Ascending aorta (tissue), 2 donors: ENCODE measurements around the gene DDX3X. TPM values are rescaled to one million over a fixed set of nuclear protein-coding genes. Genes with fewer than 3 reads are reported as not detected.
"Not testable (repeated sequence)": the region's sequence is repeated elsewhere in the genome, so short reads cannot be mapped to it uniquely, and the experiment has no call there.

ENCODE experiments used
- DNase-seq, 2 donors: peaks; one replicate each; pipeline ENCODE4 v3.0.0-alpha.2; 2019; ENCODE audit warnings: low spot score in 2 of 2
- H3K27ac ChIP-seq, 2 donors: fragments of 200-600 bp; sonication (generic); one replicate each; pipeline ENCODE4 v1.5.1; 2016 to 2017; ENCODE audit warnings: mild to moderate bottlenecking in 1 of 2
- H3K27me3 ChIP-seq: fragments of 200-600 bp; sonication (generic); one replicate; pipeline ENCODE4 v1.5.1; 2017
- H3K36me3 ChIP-seq, 2 donors: fragments of 200-600 bp; sonication (generic); one replicate each; pipeline ENCODE4 v1.5.1; 2016
- H3K4me1 ChIP-seq, 2 donors: fragments of 200-600 bp; sonication (generic); one replicate each; pipeline ENCODE4 v1.5.1; 2016 to 2017; ENCODE audit warnings: mild to moderate bottlenecking in 1 of 2
- H3K4me3 ChIP-seq, 2 donors: fragments of 200-600 bp; sonication (generic); one replicate each; pipeline ENCODE4 v1.5.1; 2016 to 2017; ENCODE audit warnings: mild to moderate bottlenecking in 1 of 2
- H3K9me3 ChIP-seq, 2 donors: fragments of 200-600 bp; sonication (generic); one replicate each; pipeline ENCODE4 v1.5.1; 2016
- intact Hi-C: fragments of 100-400 bp; cut with DNase I; formaldehyde crosslinking; loops from one replicate; pipeline ENCODE4 v1.15.1; 2023
- total RNA-seq: library from RNA; depleted of rRNA; stranded (reverse); fragments of >200 nt; gene quantifications from one replicate; pipeline ENCODE4 v1.1.0, GENCODE V29; 2016
- TF ChIP-seq, protein P1 (sequence below), 3 experiments: fragments of 200-600 bp in 2 of 3; fragments of 450-650 bp in 1 of 3; sonication (generic) in 2 of 3; IDR thresholded peaks; one replicate each; pipeline ENCODE4 v1.5.1; 2016 to 2019; ENCODE audit warnings: antibody characterized with exemption in 3 of 3, mild to moderate bottlenecking in 1 of 3, moderate library complexity in 1 of 3

Gene DDX3X
- total RNA-seq, 1 donor from 2014 or later = 89.3 TPM

DNA sequence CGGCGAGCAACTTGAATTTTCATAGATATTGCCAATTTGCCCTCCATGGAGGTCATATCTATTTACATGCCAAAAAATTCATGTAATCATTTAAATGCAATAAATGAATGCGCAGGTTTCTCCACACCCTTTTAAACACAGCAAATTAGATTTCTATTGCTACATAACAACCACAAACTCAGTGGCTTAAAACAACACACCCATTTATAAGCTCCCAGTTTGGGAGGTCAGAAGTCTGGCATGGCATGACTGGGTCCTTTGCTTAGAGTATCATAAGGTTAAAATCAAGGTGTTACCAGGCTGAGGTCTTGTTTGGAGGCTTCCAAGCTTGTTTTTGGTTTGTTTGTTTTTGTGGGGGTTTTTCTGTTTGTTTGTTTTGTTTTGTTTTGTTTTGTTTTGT lies 63.3 kb downstream of the DDX3X start:
- peaks cover 0 to 8% of the 10 kb centered on the region in 2 donors for H3K9me3 ChIP-seq
- no peaks in the 10 kb centered on the region for H3K36me3 ChIP-seq
- no peaks in the 10 kb centered on the region for H3K27me3 ChIP-seq
- TF ChIP-seq, protein P1, sequence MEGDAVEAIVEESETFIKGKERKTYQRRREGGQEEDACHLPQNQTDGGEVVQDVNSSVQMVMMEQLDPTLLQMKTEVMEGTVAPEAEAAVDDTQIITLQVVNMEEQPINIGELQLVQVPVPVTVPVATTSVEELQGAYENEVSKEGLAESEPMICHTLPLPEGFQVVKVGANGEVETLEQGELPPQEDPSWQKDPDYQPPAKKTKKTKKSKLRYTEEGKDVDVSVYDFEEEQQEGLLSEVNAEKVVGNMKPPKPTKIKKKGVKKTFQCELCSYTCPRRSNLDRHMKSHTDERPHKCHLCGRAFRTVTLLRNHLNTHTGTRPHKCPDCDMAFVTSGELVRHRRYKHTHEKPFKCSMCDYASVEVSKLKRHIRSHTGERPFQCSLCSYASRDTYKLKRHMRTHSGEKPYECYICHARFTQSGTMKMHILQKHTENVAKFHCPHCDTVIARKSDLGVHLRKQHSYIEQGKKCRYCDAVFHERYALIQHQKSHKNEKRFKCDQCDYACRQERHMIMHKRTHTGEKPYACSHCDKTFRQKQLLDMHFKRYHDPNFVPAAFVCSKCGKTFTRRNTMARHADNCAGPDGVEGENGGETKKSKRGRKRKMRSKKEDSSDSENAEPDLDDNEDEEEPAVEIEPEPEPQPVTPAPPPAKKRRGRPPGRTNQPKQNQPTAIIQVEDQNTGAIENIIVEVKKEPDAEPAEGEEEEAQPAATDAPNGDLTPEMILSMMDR (IDR thresholded peaks at IDR 0.05) = no peak
- no peak for DNase-seq
- H3K4me3 ChIP-seq = no peak overlapping the region
- intact Hi-C loops = no loop called here
- H3K4me1 ChIP-seq = no peaks in the 10 kb centered on the region
- no peak overlapping the region for H3K27ac ChIP-seq

DNA sequence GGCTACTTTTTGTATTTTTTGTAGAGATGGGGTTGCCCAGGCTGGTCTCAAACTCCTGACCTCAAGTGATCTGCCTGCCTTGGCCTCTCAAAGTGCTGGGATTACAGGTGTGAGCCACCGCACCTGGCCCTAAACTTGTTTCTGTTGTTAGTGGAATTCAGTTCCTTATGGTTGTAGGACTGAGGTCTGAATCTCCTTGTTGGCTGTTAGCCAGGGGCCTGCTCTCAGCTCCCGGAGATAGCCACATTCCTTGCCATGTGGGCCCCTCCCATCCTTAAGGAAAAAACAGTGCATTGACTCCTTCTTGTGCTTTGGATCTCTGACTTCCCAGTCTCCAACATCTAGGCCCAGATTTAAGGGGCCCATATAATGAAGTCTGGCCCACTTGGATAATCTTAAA lies 63.8 kb downstream of the DDX3X start:
- no peak overlapping the region for H3K27ac ChIP-seq
- H3K4me3 ChIP-seq = no peak overlapping the region
- H3K36me3 ChIP-seq = no peaks in the 10 kb centered on the region
- intact Hi-C loops = no loop called here
- no peaks in the 10 kb centered on the region for H3K27me3 ChIP-seq
- H3K4me1 ChIP-seq = no peaks in the 10 kb centered on the region
- DNase-seq = no peak
- peaks cover 0 to 8% of the 10 kb centered on the region in 2 donors for H3K9me3 ChIP-seq
- TF ChIP-seq, protein P1 (IDR thresholded peaks at IDR 0.05) = no peak

DNA sequence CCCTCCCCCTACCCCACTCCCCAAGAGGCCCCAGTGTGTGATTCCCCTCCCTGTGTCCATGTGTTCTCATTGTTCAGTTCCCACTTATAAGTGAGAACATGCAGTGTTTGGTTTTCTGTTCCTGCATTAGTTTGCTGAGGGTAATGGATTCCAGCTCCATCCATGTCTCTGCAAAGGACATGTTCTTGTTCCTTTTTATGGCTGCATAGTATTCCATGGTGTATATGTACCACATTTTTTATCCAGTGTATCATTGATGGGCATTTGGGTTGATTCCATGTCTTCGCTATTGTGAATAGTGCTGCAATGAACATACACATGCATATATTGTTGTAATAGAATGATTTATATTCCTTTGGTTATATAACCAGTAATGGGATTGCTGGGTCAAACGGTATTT lies 68.6 kb downstream of the DDX3X start:
- DNase-seq, H3K4me1 ChIP-seq, H3K36me3 ChIP-seq, H3K9me3 ChIP-seq, H3K27ac ChIP-seq, H3K4me3 ChIP-seq, intact Hi-C loops, H3K27me3 ChIP-seq: not testable (repeated sequence)

DNA sequence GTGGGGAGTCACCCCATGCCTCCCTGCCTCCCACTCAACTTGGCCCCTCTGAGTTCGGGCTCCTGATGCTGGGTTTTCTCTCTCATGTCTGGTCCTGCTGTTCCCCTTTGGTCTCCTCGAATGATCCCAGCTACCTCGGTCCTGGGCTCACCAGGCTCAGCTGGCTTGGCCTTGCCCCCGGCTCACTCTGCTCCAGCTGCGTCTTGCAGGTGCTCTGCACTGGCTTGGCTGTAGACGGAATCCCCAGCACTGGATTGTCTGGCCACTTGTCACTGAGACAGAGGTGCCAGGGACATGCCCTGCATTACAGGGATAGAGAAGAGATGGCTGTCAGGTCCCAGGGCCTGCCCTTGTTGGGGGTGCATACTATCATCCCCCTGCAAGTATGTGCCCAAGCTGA lies 71.6 kb downstream of the DDX3X start:
- H3K27me3 ChIP-seq = no peaks in the 10 kb centered on the region
- no peaks in the 10 kb centered on the region for H3K9me3 ChIP-seq
- intact Hi-C loops = no loop called here
- DNase-seq = no peak
- no peak overlapping the region for H3K4me3 ChIP-seq
- TF ChIP-seq, protein P1 (IDR thresholded peaks at IDR 0.05) = no peak
- H3K36me3 ChIP-seq = no peaks in the 10 kb centered on the region
- H3K27ac ChIP-seq = no peak overlapping the region
- H3K4me1 ChIP-seq = no peaks in the 10 kb centered on the region

DNA sequence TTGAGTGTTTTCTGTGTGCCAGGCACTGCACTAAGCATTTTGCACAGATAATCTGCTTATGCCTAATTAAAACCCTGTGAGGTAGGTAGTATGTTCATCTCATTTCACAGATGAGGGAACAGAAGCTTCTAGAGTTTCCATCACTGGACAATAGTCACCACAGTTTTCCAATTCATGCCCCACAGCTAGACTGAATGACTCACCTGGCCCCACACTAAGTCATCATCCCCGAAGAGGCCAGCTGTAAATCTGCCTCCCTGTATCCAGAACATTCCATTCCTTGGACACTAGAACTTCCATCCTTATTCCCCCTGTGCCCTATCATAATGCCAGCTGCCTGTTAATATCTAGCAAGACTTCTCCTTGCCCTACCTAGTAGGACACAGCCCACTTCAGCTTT lies 72.2 kb downstream of the DDX3X start:
- Histone ChIP-seq H3K27ac (no peak overlapping the region), H3K4me3 (no peak overlapping the region), H3K36me3 (no peaks in the 10 kb centered on the region), H3K4me1 (no peaks in the 10 kb centered on the region), H3K9me3 (no peaks in the 10 kb centered on the region), H3K27me3 (no peaks in the 10 kb centered on the region)
- TF ChIP-seq, protein P1 (IDR thresholded peaks at IDR 0.05) = no peak
- no peak for DNase-seq
- intact Hi-C loops = no loop called here

DNA sequence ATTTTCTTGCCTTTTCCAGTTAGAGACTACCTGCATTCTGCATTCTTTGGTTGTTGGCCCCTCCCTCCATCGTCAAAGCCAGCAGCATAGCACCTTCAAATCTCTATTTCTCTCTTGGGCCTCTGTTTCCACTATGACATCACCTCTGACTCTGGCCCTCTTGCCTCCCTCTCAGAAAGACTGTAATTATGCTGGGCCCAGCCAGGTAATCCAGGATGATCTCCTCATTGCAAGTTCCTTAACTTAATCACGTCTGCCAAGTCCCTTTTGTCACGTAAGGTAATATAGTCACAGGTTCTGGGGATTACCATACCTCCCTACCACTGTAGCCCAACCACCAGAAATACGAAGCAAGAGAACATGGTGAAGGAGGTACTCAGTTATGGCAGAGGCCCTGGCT lies 73.9 kb downstream of the DDX3X start:
- no peaks in the 10 kb centered on the region for H3K9me3 ChIP-seq
- no peak for DNase-seq
- no peaks in the 10 kb centered on the region for H3K27me3 ChIP-seq
- intact Hi-C loops = no loop called here
- no peak overlapping the region for H3K27ac ChIP-seq
- TF ChIP-seq, protein P1 (IDR thresholded peaks at IDR 0.05) = no peak
- H3K4me1 ChIP-seq = no peaks in the 10 kb centered on the region
- H3K4me3 ChIP-seq = no peak overlapping the region
- H3K36me3 ChIP-seq = no peaks in the 10 kb centered on the region
